ENCODE data around the gene ZMYND8. TPM values are rescaled to one million over a fixed set of nuclear protein-coding genes. Genes with fewer than 3 reads are reported as not detected.

The ZMYND8 gene
- total RNA-seq, 3 donors from 2014 or later (not counting 1 experiment from before 2014, with no cell fraction given), result 57.6 to 72.6 (median 69.8) TPM

- H3K4me3 Mint-ChIP-seq, result peak overlapping the region; percentile 21
- no peaks in the 10 kb centered on the region for H3K27me3 Mint-ChIP-seq (ENCODE audit: low read depth in 2 of 2)
- H3K4me1 Mint-ChIP-seq, result peaks cover 46 to 82% of the 10 kb centered on the region in 2 donors
- no peaks in the 10 kb centered on the region for H3K9me3 Mint-ChIP-seq
- no peak for TF ChIP-seq CTCF (IDR thresholded peaks at IDR 0.05)
- no peak overlapping the region for H3K4me3 ChIP-seq (ENCODE audit: low read length)
- H3K9me3 ChIP-seq (ENCODE audit: control insufficient read depth, insufficient read depth, low read length), result no peaks in the 10 kb centered on the region
- no peak for DNase-seq
- peaks cover 28% of the 10 kb centered on the region for H3K36me3 ChIP-seq (ENCODE audit: control insufficient read depth, insufficient read depth, low read length)
- H3K4me1 ChIP-seq (ENCODE audit: control insufficient read depth, insufficient read depth, low read length), result peaks cover 18% of the 10 kb centered on the region
- WGBS (ENCODE audit: insufficient coverage), result 64% methylated on average over 6 of the region's 6 CpGs
- H3K27ac Mint-ChIP-seq, result peak overlapping the region; percentile 57 to 95
- no peaks in the 10 kb centered on the region for H3K36me3 Mint-ChIP-seq
- intact Hi-C loops (cut with micrococcal nuclease), result loop anchor here (2.0 kb wide), 1 partner anchor 17 kb away; no protein-coding TSS in a partner anchor
- no peak overlapping the region for H3K27ac ChIP-seq (ENCODE audit: low read length)
- H3K27me3 ChIP-seq (ENCODE audit: control insufficient read depth, insufficient read depth, low read length), result no peaks in the 10 kb centered on the region
- ATAC-seq, result peak; percentile 69 to 93 (median 79)
Measured at GRCh38 chr20:47334022-47334551, 22.4 kb downstream of the ZMYND8 start.

GRCh38 chr20:47332381-47333206 lies 23.9 kb downstream of the ZMYND8 start:
- H3K9me3 ChIP-seq (ENCODE audit: control insufficient read depth, insufficient read depth, low read length), result no peaks in the 10 kb centered on the region
- H3K4me3 ChIP-seq (ENCODE audit: low read length), result no peak overlapping the region
- no peaks in the 10 kb centered on the region for H3K9me3 Mint-ChIP-seq
- DNase-seq (no peak), ATAC-seq (no peak)
- no peaks in the 10 kb centered on the region for H3K36me3 Mint-ChIP-seq
- WGBS (ENCODE audit: insufficient coverage), result 92% methylated on average over 7 of the region's 8 CpGs
- no peaks in the 10 kb centered on the region for H3K27me3 Mint-ChIP-seq (ENCODE audit: low read depth in 2 of 2)
- H3K27me3 ChIP-seq (ENCODE audit: control insufficient read depth, insufficient read depth, low read length), result no peaks in the 10 kb centered on the region
- peak overlapping the region; percentile 22 to 95 for H3K27ac Mint-ChIP-seq
- peaks cover 23% of the 10 kb centered on the region for H3K36me3 ChIP-seq (ENCODE audit: control insufficient read depth, insufficient read depth, low read length)
- H3K4me3 Mint-ChIP-seq, result no peak overlapping the region
- peaks cover 18% of the 10 kb centered on the region for H3K4me1 ChIP-seq (ENCODE audit: control insufficient read depth, insufficient read depth, low read length)
- peaks cover 52 to 80% of the 10 kb centered on the region in 2 donors for H3K4me1 Mint-ChIP-seq
- intact Hi-C loops (cut with micrococcal nuclease), result no loop called here
- no peak overlapping the region for H3K27ac ChIP-seq (ENCODE audit: low read length)
- no peak for TF ChIP-seq CTCF (IDR thresholded peaks at IDR 0.05)

GRCh38 chr20:47330933-47331708 lies 25.4 kb downstream of the ZMYND8 start:
- no peaks in the 10 kb centered on the region for H3K9me3 Mint-ChIP-seq
- TF ChIP-seq CTCF (IDR thresholded peaks at IDR 0.05), result no peak
- no peaks in the 10 kb centered on the region for H3K27me3 Mint-ChIP-seq (ENCODE audit: low read depth in 2 of 2)
- Histone ChIP-seq H3K4me1 (ENCODE audit: control insufficient read depth, insufficient read depth, low read length) (peaks cover 11% of the 10 kb centered on the region), H3K9me3 (ENCODE audit: control insufficient read depth, insufficient read depth, low read length) (no peaks in the 10 kb centered on the region), H3K27ac (ENCODE audit: low read length) (no peak overlapping the region), H3K36me3 (ENCODE audit: control insufficient read depth, insufficient read depth, low read length) (peaks cover 22% of the 10 kb centered on the region), H3K4me3 (ENCODE audit: low read length) (no peak overlapping the region), H3K27me3 (ENCODE audit: control insufficient read depth, insufficient read depth, low read length) (no peaks in the 10 kb centered on the region)
- intact Hi-C loops (cut with micrococcal nuclease), result no loop called here
- 89% methylated on average over 10 of the region's 10 CpGs for WGBS (ENCODE audit: insufficient coverage)
- peaks cover 54 to 70% of the 10 kb centered on the region in 2 donors for H3K4me1 Mint-ChIP-seq
- DNase-seq, result no peak
- no peak for ATAC-seq
- H3K27ac Mint-ChIP-seq, result peak overlapping the region; percentile 11 to 95
- no peaks in the 10 kb centered on the region for H3K36me3 Mint-ChIP-seq
- H3K4me3 Mint-ChIP-seq, result no peak overlapping the region
